GM19452 (cell line): ENCODE results near the gene ST3GAL6.

Experiments used
- ATAC-seq: cut with Tn5 transposase; IDR thresholded peaks from one replicate; pipeline ENCODE4 v1.9.1; 2021; ENCODE audit not compliant: unreplicated experiment

The ST3GAL6 gene

DNA sequence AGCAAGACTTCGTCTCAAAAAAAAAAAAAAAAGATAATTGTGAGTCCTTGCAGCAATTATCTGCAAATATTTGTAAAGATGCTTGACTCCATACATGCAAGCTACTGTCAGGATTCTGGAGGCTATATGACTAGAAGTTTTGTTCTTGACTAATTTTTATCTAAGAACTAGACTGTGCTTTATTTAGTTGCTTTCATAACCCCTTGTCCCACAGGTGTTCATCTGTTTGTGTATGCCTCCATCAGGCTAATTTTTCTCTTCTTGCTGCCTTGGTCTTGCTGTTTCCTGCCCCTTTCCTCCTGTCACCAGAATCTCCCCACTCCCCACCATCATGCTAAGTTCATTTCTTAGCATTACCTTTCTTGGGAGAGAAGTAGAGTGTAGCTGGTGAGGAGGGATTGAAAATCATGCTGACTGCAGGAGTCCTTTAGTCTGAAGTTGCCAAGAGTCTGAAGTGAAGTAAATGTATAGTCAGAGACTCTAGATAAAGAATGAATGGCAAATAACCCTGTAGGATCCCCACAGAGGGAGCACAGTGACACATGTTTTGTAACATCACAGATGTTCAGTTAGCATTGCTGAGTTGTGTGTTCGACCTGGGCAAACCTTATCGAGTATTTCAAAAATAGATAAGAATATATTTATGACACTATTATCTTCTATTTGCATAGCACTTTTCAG lies 12.5 kb downstream of the ST3GAL6 start:
- ATAC-seq = no peak

DNA sequence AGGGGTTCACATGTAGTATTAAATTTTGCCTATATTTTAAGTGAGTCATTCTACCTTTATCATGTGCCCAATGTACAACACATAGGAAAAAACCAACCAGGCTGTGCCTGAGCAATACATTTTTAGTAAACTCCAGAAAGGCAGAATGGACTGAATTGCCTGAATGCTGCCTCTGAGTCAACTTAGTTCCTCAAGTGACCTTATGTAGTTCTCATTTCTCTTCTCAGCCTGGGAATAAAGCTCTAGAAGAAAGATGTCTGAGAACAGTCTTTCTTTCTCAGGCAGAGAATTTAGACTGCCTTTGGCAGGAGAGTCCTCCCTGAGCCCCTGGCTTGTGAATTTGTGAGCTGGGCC lies 13.0 kb downstream of the ST3GAL6 start:
- ATAC-seq = no peak

DNA sequence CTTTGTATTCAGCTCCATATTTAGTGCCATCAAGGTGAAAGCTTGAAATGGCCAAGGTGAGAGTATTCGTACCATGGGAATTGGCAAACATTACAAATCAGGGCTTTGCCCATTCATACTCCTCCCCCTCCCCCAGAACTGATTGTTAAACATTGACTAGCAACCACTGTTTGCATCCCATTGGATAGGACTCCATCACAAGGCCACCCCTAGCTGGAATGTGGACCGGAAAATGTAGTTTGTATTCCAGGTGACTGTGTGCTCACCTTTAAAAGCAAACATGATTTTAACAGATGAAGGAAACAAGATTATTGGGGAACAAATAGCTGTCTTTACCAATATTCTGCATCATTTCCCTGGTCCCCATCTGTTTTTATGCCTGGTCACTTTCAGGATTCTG lies 14.1 kb downstream of the ST3GAL6 start:
- no peak for ATAC-seq

DNA sequence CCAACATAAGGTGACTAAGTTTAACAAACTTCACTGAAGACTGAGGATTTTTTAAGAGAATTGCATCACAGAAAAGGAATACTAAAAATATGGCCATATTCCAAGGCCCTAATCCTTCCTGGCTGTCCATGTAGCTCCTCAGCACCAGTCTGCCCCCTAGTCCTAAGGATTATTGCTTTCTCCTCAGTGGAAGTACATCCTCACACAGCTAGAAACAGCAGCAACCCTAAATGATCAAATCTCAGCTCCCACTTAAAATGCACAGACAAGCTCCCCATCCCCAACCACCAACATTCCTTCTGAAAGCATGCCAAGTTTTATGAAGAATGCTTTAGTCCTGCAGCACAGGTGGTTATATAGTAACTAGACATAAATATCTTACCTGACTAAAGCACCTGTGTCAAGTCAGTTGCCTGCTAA lies 14.7 kb downstream of the ST3GAL6 start:
- ATAC-seq = no peak

DNA sequence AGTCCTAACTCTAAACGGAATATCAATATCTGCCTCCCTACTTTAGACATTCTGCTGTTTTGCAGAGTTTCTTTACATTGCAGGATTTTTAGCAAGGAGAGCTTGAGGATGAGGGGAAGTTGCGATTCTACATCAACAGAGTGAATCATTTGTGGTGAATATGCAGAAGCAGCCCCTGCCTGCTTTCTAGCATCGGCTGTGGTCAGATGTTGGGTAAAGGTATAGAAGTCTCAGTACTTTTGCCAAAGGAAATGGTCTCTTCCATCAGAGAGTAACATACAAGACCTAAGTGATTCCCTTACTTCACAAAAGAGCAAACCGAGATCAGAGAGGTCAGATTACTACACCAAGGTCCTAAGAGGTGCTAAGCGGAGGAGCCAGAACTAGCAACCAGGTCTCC lies 15.2 kb downstream of the ST3GAL6 start:
- no peak for ATAC-seq

DNA sequence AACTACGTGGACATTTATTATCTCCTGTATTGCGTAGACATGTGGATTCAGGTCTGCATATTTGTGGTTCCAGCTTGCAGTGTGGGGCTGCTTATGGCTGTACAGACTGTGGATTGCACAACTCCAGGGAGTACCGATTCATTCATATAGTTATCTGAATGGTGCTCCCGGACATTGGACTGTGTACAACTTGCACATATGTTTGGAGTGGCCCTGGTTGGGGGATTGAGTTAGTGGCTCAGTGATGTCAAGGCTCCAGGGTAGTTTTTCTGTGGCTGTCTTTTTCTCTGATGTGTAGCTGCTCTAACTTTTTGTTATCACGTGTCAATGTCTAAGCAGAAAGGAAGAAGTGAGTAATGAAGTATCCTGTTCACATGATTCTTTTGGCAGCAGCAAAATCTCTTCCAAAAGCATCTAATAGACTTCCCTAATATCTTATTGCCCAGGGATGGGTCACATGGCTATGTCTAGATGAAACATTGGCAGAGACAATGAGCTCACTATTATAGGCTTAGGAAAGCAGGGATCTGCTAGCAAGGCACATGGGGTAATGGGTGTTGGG lies 15.8 kb downstream of the ST3GAL6 start:
- no peak for ATAC-seq

DNA sequence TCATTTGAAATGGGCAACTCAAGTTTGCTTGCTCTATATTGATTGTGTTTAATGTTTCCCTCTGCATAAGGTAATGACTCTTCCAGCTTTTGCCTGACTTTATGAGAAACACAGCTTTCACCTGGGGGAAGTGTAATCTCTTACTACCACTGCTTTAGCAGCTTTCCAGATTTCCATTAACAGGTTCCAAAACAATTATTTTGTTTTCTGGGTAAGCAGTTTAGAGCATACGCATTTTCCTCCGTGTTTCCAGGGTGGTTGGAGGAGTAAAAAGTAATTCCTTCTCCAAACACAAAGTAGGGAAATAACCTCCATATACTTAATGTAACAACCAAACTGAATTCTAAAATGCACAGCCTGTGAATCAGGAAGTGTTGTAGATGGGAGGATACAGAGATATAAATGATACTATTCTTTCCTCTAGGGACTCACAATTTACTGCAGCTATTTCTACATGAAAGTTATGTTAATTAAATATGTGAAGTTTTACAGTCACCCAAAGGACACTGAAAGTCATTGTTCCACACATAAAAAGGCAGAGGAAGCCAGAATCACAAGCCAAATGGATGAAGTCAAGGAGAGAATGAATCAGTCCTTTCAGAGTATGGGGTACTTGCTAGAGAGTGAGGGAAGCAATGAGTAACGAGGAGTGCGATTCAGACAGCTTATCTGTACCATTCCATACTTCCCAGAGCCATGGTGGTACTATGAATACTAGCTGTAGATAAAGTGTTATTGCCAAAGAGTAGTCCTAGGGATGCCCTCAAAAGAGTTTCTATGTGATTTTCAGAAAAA lies 16.6 kb downstream of the ST3GAL6 start:
- ATAC-seq = no peak

DNA sequence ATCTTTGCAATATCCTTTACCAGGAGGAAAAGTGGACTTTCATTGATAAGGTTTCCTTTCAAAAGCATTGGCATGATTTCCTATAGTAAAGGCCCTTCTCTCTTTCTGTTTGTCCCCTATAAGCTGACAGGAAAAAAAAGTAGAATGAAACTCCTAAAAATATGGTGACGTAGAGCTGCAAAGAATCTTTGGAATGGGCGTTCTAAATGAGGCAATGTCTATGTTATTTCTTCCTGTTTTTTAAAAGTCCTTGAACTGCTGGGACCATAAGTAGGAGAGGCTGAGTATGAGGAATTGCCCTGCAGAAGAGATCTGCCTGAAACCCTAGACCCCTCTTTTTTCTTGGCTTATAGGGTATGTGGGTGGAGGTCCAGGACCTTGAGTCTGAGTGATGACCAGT lies 17.2 kb downstream of the ST3GAL6 start:
- no peak for ATAC-seq

DNA sequence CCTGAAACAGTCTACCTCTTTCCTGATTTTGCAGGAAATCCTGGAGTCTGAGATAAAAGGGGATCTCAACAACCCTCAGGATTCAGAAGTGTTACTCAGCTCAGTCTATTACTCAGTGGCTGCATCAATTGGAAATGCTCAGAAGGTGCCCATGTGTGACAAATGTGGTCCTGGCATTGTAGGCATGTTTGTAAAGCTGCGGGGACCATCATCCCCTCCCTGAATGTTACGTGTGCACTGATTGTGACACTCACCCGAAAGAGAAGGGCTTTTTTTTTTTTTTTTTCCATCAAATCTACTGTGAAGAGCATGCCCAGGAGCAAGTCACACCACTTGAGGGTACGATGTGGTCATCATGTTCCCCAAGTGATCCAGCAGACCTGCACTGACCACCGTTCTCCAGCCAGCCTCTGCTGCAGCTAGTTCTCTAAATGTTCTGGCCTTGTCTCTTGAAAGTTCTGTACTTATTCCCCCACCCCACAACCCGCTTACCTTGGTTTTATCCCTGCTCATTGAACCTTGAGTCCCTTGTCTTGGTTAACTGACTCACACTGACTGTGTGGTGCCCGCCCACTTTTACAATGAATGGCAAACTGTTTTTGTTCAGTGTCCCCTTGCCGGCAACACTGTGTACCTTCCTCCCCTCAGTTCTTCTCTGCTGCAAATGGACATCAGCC lies 19.8 kb downstream of the ST3GAL6 start:
- ATAC-seq = no peak

DNA sequence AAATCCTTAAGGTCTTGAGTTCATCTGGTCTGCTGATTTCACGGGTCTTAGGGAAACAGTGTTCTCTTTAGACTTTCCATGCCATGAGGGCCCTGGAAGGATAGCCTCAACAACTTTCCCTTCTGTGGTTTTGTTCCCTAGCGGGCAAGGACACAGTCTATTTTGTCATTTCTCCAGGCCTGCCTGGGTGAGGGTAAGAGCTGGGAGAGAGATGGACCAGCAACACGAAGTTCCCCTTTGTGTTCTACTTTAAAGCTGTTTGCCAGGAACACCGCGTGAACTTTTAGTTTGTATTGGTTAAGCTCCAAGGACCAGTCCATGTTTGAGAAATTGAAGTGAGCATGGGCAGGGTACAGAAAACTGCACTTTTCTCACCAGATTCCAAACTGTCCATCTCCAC lies 20.9 kb downstream of the ST3GAL6 start:
- no peak for ATAC-seq

DNA sequence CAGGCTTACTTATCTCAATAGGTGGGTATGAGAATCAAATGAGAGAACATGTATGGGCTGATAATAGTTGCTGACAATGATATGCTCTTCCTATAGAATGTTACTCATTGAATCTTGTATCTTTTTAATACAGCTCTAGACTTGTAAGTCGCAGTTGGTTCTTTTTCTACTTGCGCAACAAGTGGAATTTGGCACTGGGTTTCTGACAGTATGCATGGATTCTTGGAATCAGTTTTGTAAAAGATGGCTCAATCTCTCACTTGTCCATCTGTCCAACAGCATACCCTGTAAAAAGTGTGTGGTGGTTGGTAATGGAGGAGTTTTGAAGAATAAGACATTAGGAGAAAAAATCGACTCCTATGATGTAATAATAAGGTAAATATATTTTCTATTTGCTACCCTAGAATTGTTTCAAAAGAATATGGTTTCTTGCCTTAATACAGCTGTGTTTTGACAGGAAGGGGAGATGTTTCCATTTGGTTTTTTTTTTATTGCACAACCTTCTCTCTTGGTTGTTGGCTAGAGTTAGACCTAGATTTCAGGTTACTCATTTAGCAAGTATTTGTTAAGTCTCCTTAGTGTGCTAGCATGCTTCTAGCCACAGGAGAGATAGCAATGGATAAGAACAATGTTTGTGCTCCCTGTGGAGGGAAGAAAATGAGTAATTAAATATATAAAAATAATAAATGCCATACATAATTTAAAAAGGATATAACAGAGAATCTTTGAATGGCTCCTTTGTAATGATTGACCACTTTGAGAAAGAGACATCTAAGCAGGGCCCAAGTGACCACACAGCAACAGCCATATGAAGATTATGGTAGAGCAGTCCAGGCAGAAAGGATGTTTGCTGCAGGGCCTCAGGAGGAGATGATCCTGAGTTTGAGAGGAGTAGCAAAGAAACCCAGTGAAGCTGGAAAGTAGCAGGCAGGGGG lies 21.8 kb downstream of the ST3GAL6 start:
- ATAC-seq = no peak

DNA sequence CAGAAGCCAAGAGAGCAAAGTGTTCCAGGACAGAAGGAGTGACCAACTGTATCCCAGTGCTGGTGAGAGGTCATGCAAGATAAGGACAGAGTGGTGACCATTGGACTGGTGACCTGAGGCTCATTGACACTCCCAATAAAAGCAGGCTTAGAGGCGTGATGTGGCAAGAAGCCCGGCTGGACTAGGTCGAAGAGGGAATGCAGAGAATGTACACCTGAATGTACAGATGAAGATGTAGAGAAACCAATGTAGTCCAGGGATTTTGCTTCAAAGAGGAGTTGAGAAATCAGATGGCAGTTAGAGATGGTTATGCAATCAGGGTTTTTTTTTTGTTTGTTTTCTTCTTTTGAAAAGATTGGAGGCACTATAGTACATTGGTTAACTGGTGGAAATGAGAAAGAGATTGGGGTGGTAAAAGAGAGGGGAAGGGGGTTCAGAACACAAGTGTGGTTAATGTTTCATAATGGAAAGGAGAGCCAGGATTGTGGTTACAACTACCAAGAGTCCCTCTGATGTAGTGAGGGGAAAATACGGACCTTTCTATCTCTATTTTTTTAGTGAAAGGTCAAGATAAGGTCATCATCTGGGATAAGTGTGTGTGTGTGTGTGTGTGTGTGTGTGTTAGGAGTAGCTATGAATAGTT lies 23.3 kb downstream of the ST3GAL6 start:
- no peak for ATAC-seq

DNA sequence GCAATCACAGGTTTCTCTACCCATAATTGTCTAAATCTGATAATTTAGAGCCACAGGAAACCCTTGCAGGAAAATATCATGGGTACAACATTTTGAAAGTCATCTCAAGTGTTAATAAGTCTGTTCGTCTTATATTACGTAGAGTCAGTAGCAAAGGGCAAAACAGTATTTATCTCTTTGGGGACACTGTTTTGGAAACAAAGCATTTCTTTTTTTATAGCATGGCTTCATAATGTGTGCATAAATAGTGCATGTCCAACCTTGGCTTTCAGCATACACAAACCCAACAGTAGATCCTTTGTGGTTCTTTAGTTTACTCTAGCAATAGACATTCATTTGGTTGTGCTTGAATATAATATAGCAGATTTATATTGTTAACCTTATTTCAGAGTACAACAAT lies 24.0 kb downstream of the ST3GAL6 start:
- ATAC-seq = no peak

DNA sequence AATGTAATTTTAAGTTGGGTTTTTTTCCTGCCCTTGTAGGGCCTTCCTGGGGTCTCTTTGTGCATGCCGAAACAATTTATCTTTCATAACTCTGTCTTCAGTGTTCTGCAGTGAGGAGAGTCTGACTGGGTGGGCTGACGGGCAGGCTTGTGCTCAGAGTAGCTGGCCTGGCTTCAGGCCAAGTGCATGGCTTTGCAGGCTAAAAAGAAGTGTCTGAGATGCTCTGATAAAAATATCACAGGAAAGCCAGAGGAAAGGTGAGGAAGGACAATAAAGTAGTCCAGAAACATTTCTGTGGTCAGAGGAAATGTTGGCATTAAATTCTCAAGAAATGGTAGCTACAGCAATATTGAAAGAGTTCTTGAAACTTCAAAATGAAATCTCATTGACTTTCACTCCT lies 25.5 kb downstream of the ST3GAL6 start:
- no peak for ATAC-seq

DNA sequence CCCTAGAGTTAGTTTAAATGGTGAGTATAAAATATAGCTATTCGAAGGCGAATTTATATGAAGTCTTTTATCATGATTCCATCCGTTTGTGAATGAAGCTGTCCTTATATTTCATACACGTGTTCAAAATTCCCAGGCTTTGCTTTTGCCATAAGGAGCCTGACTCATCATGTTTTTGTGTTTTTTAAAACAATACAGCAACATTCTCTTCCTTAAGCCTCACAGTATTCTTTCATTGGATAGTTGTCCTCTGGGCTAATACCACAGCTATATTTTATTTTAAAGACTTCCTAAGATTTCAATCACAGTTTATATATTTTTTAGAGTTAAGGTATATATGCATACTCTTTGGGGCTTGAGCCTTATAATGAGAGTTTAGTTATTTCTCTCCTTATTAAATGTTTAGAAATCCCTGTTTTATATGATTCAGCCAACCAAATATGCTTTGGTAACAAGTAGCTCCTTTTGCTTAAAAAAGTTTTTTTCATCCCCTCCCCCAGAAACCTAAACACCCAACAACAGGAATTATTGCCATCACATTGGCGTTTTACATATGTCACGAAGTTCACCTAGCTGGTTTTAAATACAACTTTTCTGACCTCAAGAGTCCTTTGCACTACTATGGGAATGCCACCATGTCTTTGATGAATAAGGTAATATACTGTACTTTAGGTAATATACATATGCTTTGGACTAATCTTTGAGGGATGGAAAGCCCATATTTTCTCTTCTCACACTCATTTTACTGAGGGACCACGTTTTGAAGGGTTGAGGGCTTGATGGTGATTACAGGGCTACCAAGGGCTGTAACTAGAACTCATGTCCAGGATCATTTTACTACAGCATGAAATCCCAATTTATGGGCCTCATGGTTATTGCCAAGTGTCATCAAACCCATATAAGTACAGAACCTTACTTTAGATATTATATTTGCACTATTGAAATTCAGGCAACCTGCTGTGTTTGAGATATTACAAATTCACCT lies 28.5 kb downstream of the ST3GAL6 start:
- no peak for ATAC-seq

DNA sequence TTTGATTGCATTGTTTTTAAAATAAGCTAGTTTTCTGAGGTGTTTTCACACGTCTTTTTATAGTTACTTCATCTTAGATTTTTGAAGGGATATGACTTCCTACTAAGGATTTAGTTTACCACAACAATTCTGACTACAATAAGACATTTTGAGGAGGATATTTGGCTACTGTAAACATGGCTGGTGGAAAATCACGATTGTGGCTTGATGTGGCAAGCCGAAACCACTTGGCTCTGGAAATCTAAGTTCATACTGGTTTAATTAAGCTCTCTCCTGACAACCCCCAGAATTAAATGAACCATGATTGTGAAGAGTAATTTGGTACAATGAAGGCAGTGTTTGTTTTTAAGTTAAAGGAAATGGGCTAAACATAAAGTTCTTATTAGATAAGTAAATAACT lies 30.8 kb downstream of the ST3GAL6 start:
- ATAC-seq = no peak

DNA sequence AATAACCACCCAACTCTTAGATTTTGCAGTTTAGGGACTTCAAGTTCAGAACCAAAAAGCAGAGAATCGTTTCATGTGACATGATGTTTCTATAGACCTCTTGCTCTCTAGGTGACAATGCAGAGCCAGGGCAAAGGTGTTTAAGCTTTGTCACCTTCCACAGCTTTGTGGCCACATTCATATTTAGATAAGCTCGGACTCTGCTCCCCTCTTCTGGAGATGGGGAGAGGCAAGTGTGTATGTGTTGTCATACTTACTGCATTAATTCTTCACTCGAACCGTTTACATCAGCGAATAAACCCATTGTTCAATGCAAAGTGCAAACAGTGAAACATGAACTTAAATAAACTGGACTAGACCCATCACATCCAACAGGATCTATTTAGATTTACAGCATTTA lies 33.2 kb downstream of the ST3GAL6 start:
- no peak for ATAC-seq

DNA sequence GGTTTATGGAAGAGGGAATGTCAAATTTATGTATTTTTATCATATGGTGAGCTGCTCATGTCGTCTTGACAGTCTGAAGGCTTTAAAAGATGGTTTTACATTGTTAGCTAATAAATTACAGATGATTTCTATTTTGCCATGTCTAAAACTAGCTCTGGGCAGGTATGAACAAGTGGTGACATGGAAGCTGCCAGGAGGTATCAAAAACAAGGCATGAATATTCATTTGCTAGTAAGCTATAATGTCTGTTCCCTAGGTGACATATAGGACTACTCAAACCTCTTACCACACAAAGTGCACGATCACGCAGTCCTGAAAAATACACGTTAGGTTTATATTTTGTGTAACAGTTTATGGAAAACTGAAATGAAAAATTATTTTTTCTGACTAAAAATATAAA lies 34.8 kb downstream of the ST3GAL6 start:
- ATAC-seq = no peak

DNA sequence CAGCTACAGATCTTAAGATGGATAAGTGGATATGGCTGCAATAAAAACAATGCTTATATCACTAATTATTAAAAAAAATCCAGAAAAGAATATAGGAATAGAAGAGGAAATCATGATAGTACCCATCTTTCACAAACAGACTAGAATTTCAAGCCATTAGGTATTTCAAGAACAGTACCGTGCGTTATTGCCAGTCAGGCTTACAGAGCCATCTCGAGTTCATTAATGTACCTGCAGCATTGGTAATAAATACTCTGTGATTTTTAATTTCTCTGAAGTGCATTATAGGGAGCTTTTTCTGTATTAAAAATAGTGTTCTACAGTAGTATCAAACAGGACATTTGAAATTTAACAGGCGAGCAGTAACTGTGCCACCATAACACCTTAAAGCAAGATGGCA lies 35.7 kb downstream of the ST3GAL6 start:
- no peak for ATAC-seq
